Caco-2 (cell line): ENCODE results near the gene FUZ. TPM values are rescaled to one million over a fixed set of nuclear protein-coding genes. Genes with fewer than 3 reads are reported as not detected.

ENCODE experiments used
- BruUV-seq: library from RNA; stranded (reverse); fragments of 400-500 nt; replicated peaks from 2 replicates; lab custom pipeline; 2021; lab: Mats Ljungman, UMichigan
- CTCF ChIA-PET: fragments of 300-600 bp; sonication (Branson Sonifier 250); formaldehyde crosslinking; loops from one replicate; lab custom pipeline; 2022; ENCODE audit warnings: antibody characterized with exemption; lab: Charles Lee
- POLR2A ChIA-PET: fragments of 300-600 bp; sonication (Branson Sonifier 250); formaldehyde crosslinking; loops from one replicate; lab custom pipeline; 2022; ENCODE audit warnings: antibody characterized with exemption; lab: Charles Lee
- DNase-seq, 2 experiments: peaks; one replicate each; pipeline versions ENCODE4 v3.0.0 to v3.0.0-alpha.2; 2020 to 2022
- H3K27me3 ChIP-seq: replicated peaks from 2 replicates; pipeline ENCODE4 v1.6.0; 2011; ENCODE audit warnings: low read length; ENCODE audit not compliant: control insufficient read depth, insufficient read depth
- H3K36me3 ChIP-seq: 2 replicates; pipeline ENCODE4 v1.5.1; 2011; ENCODE audit warnings: low read length; ENCODE audit not compliant: control insufficient read depth, insufficient read depth
- H3K4me1 ChIP-seq: fragments of 250-450 bp; sonication (Bioruptor Pico); 2 replicates; pipeline ENCODE4 v1.5.1; 2020; ENCODE audit warnings: mild to moderate bottlenecking
- H3K4me3 ChIP-seq: 2 replicates; pipeline ENCODE4 v1.5.1; 2011; ENCODE audit warnings: low read depth, mild to moderate bottlenecking, control low read depth, low read length
- H3K9me3 ChIP-seq: fragments of 250-450 bp; sonication (Bioruptor Pico); 2 replicates; pipeline ENCODE4 v1.5.1; 2020; ENCODE audit warnings: mild to moderate bottlenecking, moderate library complexity
- H3K27ac Mint-ChIP-seq: one replicate; pipeline ENCODE4 v1.8.0; 2022; ENCODE audit warnings: mixed read lengths; ENCODE audit not compliant: unreplicated experiment
- H3K27me3 Mint-ChIP-seq: one replicate; pipeline ENCODE4 v1.8.0; 2022; ENCODE audit warnings: mixed read lengths; ENCODE audit not compliant: insufficient read depth, unreplicated experiment
- H3K36me3 Mint-ChIP-seq: one replicate; pipeline ENCODE4 v1.8.0; 2022; ENCODE audit warnings: mild to moderate bottlenecking, mixed read lengths; ENCODE audit not compliant: insufficient read depth, unreplicated experiment
- H3K4me1 Mint-ChIP-seq: one replicate; pipeline ENCODE4 v1.8.0; 2022; ENCODE audit warnings: low read depth, mixed read lengths; ENCODE audit not compliant: unreplicated experiment
- H3K4me3 Mint-ChIP-seq: one replicate; pipeline ENCODE4 v1.8.0; 2022; ENCODE audit warnings: mild to moderate bottlenecking, moderate library complexity, mixed read lengths; ENCODE audit not compliant: unreplicated experiment
- H3K9me3 Mint-ChIP-seq: one replicate; pipeline ENCODE4 v1.8.0; 2022; ENCODE audit warnings: mixed read lengths; ENCODE audit not compliant: unreplicated experiment
- CTCF ChIP-seq, 2 experiments: fragments of 200-600 bp in 1 of 2; IDR thresholded peaks; 1 replicate in 1 of 2; 2 replicates in 1 of 2; pipeline versions ENCODE4 v1.5.1 to v1.8.0; 2011 to 2022; ENCODE audit warnings: antibody characterized with exemption in 1 of 2, control low read depth in 1 of 2, inconsistent platforms in 1 of 2, low read depth in 1 of 2, low read length in 1 of 2, mild to moderate bottlenecking in 1 of 2, moderate library complexity in 1 of 2; ENCODE audit not compliant: insufficient read depth in 1 of 2, severe bottlenecking in 1 of 2, unreplicated experiment in 1 of 2
- intact Hi-C: fragments of 100-400 bp; cut with micrococcal nuclease; formaldehyde crosslinking; loops from one replicate; pipeline ENCODE4 v1.10.0; 2022; ENCODE audit not compliant: unreplicated experiment
- total RNA-seq: library from RNA; stranded (reverse); gene quantifications from 2 replicates; pipeline ENCODE4 v1.2.3, GENCODE V29; 2022

FUZ gene
- total RNA-seq, 1 experiment from 2014 or later, result 0.75 TPM

GRCh38 chr19:49770529-49770928 is 42.6 kb downstream of the FUZ start:
- Mint-ChIP-seq H3K36me3 (peaks cover 44% of the 10 kb centered on the region), H3K27ac (no peak overlapping the region)

GRCh38 chr19:49767967-49768581 is 45.0 kb downstream of the FUZ start:
- Histone ChIP-seq H3K4me3 (peak overlapping the region; percentile 97), H3K27me3 (no peaks in the 10 kb centered on the region), H3K9me3 (no peaks in the 10 kb centered on the region), H3K36me3 (no peaks in the 10 kb centered on the region), H3K4me1 (peaks cover 29% of the 10 kb centered on the region)
- Mint-ChIP-seq H3K4me1 (peaks cover 27% of the 10 kb centered on the region), H3K27ac (peak overlapping the region; percentile 78), H3K9me3 (no peaks in the 10 kb centered on the region), H3K36me3 (peaks cover 41% of the 10 kb centered on the region), H3K4me3 (peak overlapping the region; percentile 86), H3K27me3 (no peaks in the 10 kb centered on the region)
- no TSS peak for BruUV-seq
- POLR2A ChIA-PET, result interaction anchor here (0.5 kb wide), 1 partner anchor 72 kb away, joined by 4 read pairs; no protein-coding TSS in a partner anchor
- no peak for DNase-seq
- intact Hi-C loops, result loop anchor here (2.0 to 5.0 kb wide), 5 partner anchors 56 to 127 kb away; partner anchors contain the start of genes AKT1S1, PRMT1, PTOV1 and RRAS
- CTCF ChIA-PET, result no interaction called here
- no peak for TF ChIP-seq CTCF (IDR thresholded peaks at IDR 0.05; ENCODE audit: insufficient read depth in 1 of 2, low read depth in 1 of 2, low read length in 1 of 2, severe bottlenecking in 1 of 2, unreplicated experiment in 1 of 2)

More at GRCh38 chr19:49770529-49770928, 42.6 kb downstream of the FUZ start:
- POLR2A ChIA-PET, result interaction anchor here (0.7 kb wide), 1 partner anchor 35 kb away, joined by 20 read pairs; no protein-coding TSS in a partner anchor
- Mint-ChIP-seq H3K4me3 (no peak overlapping the region), H3K27me3 (no peaks in the 10 kb centered on the region), H3K4me1 (peaks cover 29% of the 10 kb centered on the region), H3K9me3 (no peaks in the 10 kb centered on the region)
- no peak for TF ChIP-seq CTCF (IDR thresholded peaks at IDR 0.05; ENCODE audit: insufficient read depth in 1 of 2, low read depth in 1 of 2, low read length in 1 of 2, severe bottlenecking in 1 of 2, unreplicated experiment in 1 of 2)
- no peak for DNase-seq
- BruUV-seq, result no TSS peak
- intact Hi-C loops, result no loop called here
- Histone ChIP-seq H3K4me3 (no peak overlapping the region), H3K36me3 (no peaks in the 10 kb centered on the region), H3K4me1 (peaks cover 22% of the 10 kb centered on the region), H3K9me3 (no peaks in the 10 kb centered on the region), H3K27me3 (no peaks in the 10 kb centered on the region)
- CTCF ChIA-PET, result interaction anchor here (0.7 kb wide), 1 partner anchor 792 kb away, joined by 8 read pairs; no protein-coding TSS in a partner anchor

GRCh38 chr19:49767381-49767780 is 45.7 kb downstream of the FUZ start:
- POLR2A ChIA-PET, result interaction anchor here (0.5 to 1.2 kb wide), 8 partner anchors 19 to 314 kb away, joined by 3 to 7 read pairs (median 4); partner anchors contain the start of genes ALDH16A1 and PTOV1
- intact Hi-C loops, result loop anchor here (2.0 to 5.0 kb wide), 5 partner anchors 55 to 127 kb away; partner anchors contain the start of genes AKT1S1, PRMT1, PTOV1 and RRAS
- no TSS peak for BruUV-seq

More at GRCh38 chr19:49767381-49767780, 45.7 kb downstream of the FUZ start:
- Mint-ChIP-seq H3K9me3 (no peaks in the 10 kb centered on the region), H3K4me3 (peak overlapping the region; percentile 86), H3K36me3 (peaks cover 36% of the 10 kb centered on the region), H3K27ac (peak overlapping the region; percentile 78), H3K4me1 (peaks cover 21% of the 10 kb centered on the region), H3K27me3 (no peaks in the 10 kb centered on the region)
- TF ChIP-seq CTCF (IDR thresholded peaks at IDR 0.05; ENCODE audit: insufficient read depth in 1 of 2, low read depth in 1 of 2, low read length in 1 of 2, severe bottlenecking in 1 of 2, unreplicated experiment in 1 of 2), result no peak
- Histone ChIP-seq H3K4me3 (peak overlapping the region; percentile 97), H3K27me3 (no peaks in the 10 kb centered on the region), H3K36me3 (no peaks in the 10 kb centered on the region), H3K9me3 (no peaks in the 10 kb centered on the region), H3K4me1 (peaks cover 23% of the 10 kb centered on the region)
- DNase-seq, result no peak
- CTCF ChIA-PET, result interaction anchor here (0.9 to 1.5 kb wide), 4 partner anchors 18 to 90 kb away, joined by 4 to 8 read pairs (median 5); partner anchors contain the start of gene PRMT1
